HEK293 (cell line): ENCODE results near the gene FOXA2.

ENCODE experiments used
- CTCF ChIA-PET: fragments of 350-600 bp; formaldehyde crosslinking; extraction: SDS; loops from one replicate; lab custom pipeline; 2021; ENCODE audit warnings: antibody characterized with exemption; lab: Yijun Ruan, JAX
- POLR2A ChIA-PET: fragments of 300-600 bp; formaldehyde crosslinking; extraction: SDS; loops from one replicate; lab custom pipeline; 2020; ENCODE audit warnings: antibody characterized with exemption, inconsistent platforms; lab: Yijun Ruan, JAX
- H3K27ac ChIP-seq: fragments of 200-500 bp; sonication (Bioruptor generic); 2 replicates; pipeline ENCODE4 v1.5.1; 2014; ENCODE audit warnings: low read depth, low read length, control low read depth, inconsistent platforms; ENCODE audit errors: extremely low read depth
- H3K36me3 ChIP-seq, 2 experiments: fragments of 200-500 bp in 1 of 2; sonication (Bioruptor generic) in 1 of 2; 1 replicate in 1 of 2; 2 replicates in 1 of 2; pipeline ENCODE4 v1.5.1; 2014 to 2017; ENCODE audit warnings: inconsistent platforms in 2 of 2, low read length in 2 of 2; ENCODE audit not compliant: control insufficient read depth in 2 of 2, insufficient read depth in 1 of 2
- H3K4me1 ChIP-seq: fragments of 200-500 bp; sonication (Bioruptor generic); 2 replicates; pipeline ENCODE4 v1.5.1; 2014; ENCODE audit warnings: mild to moderate bottlenecking, low read length, inconsistent platforms; ENCODE audit not compliant: control insufficient read depth, insufficient read depth
- H3K4me3 ChIP-seq: 2 replicates; pipeline ENCODE4 v1.5.1; 2011; ENCODE audit warnings: low read depth, mild to moderate bottlenecking, control low read depth, low read length, moderate library complexity
- H3K9me3 ChIP-seq: fragments of 200-500 bp; sonication (Bioruptor generic); 2 replicates; pipeline ENCODE4 v1.5.1; 2014; ENCODE audit warnings: low read depth, low read length, inconsistent platforms; ENCODE audit not compliant: control insufficient read depth, insufficient read depth
- SETDB1 ChIP-seq: IDR thresholded peaks from one replicate; pipeline ENCODE4 v1.6.1; 2017; ENCODE audit warnings: mild to moderate bottlenecking, low read length, moderate library complexity, mixed read lengths; ENCODE audit not compliant: insufficient read length
- ZBTB8A ChIP-seq: fragments of 450-650 bp; formaldehyde crosslinking; IDR thresholded peaks from 2 replicates; pipeline ENCODE4 v1.5.1; 2016; ENCODE audit warnings: missing biosample characterization, missing genetic modification characterization
- ZNF354C ChIP-seq: fragments of 450-650 bp; formaldehyde crosslinking; IDR thresholded peaks from 2 replicates; pipeline ENCODE4 v1.5.1; 2016; ENCODE audit warnings: missing biosample characterization, missing genetic modification characterization, low read depth, borderline replicate concordance
- ZNF596 ChIP-seq: fragments of 450-650 bp; IDR thresholded peaks from 2 replicates; pipeline ENCODE4 v1.5.0; 2018; ENCODE audit warnings: missing biosample characterization, mild to moderate bottlenecking, missing genetic modification characterization, moderate library complexity
- ZNF626 ChIP-seq: fragments of 450-650 bp; sonication (Bioruptor Pico); formaldehyde crosslinking; IDR thresholded peaks from 2 replicates; pipeline ENCODE4 v1.5.1; 2018; ENCODE audit warnings: missing biosample characterization, missing genetic modification characterization, inconsistent platforms
- ZNF670 ChIP-seq: fragments of 450-650 bp; formaldehyde crosslinking; IDR thresholded peaks from 2 replicates; pipeline ENCODE4 v1.5.1; 2016; ENCODE audit warnings: missing biosample characterization, missing genetic modification characterization, low read depth
- ZSCAN16 ChIP-seq: fragments of 450-650 bp; formaldehyde crosslinking; IDR thresholded peaks from 2 replicates; pipeline ENCODE4 v1.5.1; 2016; ENCODE audit warnings: missing biosample characterization, missing genetic modification characterization
- ZXDB ChIP-seq: fragments of 450-650 bp; formaldehyde crosslinking; IDR thresholded peaks from 2 replicates; pipeline ENCODE4 v1.5.1; 2016; ENCODE audit warnings: missing biosample characterization, missing genetic modification characterization
- TF ChIP-seq, protein P1 (sequence below): IDR thresholded peaks from 2 replicates; pipeline ENCODE4 v1.6.1; 2011; ENCODE audit warnings: mild to moderate bottlenecking, low read depth, low read length, borderline replicate concordance
- TF ChIP-seq, protein P2 (sequence below): fragments of 450-650 bp; formaldehyde crosslinking; IDR thresholded peaks from 2 replicates; pipeline ENCODE4 v1.5.1; 2016; ENCODE audit warnings: missing biosample characterization, missing genetic modification characterization
- TF ChIP-seq, protein P3 (sequence below): fragments of 450-650 bp; formaldehyde crosslinking; IDR thresholded peaks from 2 replicates; pipeline ENCODE4 v1.5.1; 2016; ENCODE audit warnings: missing biosample characterization, missing genetic modification characterization

FOXA2 gene

DNA sequence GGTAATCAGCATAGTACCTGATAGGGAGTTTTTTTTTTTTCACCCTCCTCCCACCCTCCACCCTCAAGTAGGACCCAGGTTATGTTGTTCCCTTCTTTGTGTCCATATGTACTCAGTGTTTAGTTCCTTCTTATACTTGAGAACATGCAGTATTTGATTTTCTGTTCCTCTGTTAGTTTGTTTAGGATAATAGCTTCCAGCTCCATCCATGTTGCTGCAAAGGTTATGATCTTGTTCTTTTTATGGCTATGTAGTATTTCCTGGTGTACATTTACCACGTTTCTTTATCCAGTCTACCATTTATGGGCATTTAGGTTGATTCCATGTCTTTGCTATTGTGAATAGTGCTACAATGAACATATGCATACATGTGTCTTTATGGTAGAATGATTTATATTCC lies 41.9 kb downstream of the FOXA2 start:
- Histone ChIP-seq H3K9me3 (no peaks in the 10 kb centered on the region), H3K4me1 (no peaks in the 10 kb centered on the region), H3K36me3 (no peaks in the 10 kb centered on the region), H3K27ac (no peak overlapping the region), H3K4me3 (no peak overlapping the region)
- ChIA-PET POLR2A (no interaction called here), CTCF (no interaction called here)
- TF ChIP-seq, protein P1, sequence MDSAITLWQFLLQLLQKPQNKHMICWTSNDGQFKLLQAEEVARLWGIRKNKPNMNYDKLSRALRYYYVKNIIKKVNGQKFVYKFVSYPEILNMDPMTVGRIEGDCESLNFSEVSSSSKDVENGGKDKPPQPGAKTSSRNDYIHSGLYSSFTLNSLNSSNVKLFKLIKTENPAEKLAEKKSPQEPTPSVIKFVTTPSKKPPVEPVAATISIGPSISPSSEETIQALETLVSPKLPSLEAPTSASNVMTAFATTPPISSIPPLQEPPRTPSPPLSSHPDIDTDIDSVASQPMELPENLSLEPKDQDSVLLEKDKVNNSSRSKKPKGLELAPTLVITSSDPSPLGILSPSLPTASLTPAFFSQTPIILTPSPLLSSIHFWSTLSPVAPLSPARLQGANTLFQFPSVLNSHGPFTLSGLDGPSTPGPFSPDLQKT: no peak

DNA sequence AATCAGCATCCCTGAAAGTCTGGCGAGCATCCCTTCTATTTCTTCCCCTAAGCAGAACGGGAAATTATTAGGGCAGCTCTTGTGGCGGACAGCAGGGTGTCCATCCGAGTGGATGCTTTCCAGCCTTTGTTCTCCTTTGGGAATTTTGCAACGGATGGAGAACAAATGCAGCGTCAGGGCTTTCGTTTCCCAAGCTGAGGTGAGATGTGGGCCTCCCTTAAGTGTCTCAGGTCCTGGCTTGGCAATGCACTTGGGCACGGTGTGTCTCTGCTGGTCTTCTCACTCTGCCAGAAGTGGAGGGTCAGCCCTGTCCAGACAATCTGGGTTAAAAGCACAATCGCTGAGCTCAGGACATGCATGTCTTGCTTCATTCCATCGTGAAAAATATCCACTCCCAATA lies 43.5 kb downstream of the FOXA2 start:
- ChIA-PET POLR2A (no interaction called here), CTCF (no interaction called here)
- TF ChIP-seq, protein P2, sequence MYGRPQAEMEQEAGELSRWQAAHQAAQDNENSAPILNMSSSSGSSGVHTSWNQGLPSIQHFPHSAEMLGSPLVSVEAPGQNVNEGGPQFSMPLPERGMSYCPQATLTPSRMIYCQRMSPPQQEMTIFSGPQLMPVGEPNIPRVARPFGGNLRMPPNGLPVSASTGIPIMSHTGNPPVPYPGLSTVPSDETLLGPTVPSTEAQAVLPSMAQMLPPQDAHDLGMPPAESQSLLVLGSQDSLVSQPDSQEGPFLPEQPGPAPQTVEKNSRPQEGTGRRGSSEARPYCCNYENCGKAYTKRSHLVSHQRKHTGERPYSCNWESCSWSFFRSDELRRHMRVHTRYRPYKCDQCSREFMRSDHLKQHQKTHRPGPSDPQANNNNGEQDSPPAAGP: no peak
- no peak for TF ChIP-seq ZNF596 (tag by site-specific recombination)
- TF ChIP-seq SETDB1: no peak
- no peak for TF ChIP-seq ZSCAN16 (tag by site-specific recombination)
- no peak for TF ChIP-seq ZXDB (tag by site-specific recombination)
- TF ChIP-seq, protein P3, sequence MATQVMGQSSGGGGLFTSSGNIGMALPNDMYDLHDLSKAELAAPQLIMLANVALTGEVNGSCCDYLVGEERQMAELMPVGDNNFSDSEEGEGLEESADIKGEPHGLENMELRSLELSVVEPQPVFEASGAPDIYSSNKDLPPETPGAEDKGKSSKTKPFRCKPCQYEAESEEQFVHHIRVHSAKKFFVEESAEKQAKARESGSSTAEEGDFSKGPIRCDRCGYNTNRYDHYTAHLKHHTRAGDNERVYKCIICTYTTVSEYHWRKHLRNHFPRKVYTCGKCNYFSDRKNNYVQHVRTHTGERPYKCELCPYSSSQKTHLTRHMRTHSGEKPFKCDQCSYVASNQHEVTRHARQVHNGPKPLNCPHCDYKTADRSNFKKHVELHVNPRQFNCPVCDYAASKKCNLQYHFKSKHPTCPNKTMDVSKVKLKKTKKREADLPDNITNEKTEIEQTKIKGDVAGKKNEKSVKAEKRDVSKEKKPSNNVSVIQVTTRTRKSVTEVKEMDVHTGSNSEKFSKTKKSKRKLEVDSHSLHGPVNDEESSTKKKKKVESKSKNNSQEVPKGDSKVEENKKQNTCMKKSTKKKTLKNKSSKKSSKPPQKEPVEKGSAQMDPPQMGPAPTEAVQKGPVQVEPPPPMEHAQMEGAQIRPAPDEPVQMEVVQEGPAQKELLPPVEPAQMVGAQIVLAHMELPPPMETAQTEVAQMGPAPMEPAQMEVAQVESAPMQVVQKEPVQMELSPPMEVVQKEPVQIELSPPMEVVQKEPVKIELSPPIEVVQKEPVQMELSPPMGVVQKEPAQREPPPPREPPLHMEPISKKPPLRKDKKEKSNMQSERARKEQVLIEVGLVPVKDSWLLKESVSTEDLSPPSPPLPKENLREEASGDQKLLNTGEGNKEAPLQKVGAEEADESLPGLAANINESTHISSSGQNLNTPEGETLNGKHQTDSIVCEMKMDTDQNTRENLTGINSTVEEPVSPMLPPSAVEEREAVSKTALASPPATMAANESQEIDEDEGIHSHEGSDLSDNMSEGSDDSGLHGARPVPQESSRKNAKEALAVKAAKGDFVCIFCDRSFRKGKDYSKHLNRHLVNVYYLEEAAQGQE (tag by site-specific recombination): no peak
- no peak for TF ChIP-seq ZNF626 (tag by site-specific recombination)
- Histone ChIP-seq H3K36me3 (no peaks in the 10 kb centered on the region), H3K4me1 (no peaks in the 10 kb centered on the region), H3K9me3 (no peaks in the 10 kb centered on the region), H3K4me3 (no peak overlapping the region), H3K27ac (no peak overlapping the region)

DNA sequence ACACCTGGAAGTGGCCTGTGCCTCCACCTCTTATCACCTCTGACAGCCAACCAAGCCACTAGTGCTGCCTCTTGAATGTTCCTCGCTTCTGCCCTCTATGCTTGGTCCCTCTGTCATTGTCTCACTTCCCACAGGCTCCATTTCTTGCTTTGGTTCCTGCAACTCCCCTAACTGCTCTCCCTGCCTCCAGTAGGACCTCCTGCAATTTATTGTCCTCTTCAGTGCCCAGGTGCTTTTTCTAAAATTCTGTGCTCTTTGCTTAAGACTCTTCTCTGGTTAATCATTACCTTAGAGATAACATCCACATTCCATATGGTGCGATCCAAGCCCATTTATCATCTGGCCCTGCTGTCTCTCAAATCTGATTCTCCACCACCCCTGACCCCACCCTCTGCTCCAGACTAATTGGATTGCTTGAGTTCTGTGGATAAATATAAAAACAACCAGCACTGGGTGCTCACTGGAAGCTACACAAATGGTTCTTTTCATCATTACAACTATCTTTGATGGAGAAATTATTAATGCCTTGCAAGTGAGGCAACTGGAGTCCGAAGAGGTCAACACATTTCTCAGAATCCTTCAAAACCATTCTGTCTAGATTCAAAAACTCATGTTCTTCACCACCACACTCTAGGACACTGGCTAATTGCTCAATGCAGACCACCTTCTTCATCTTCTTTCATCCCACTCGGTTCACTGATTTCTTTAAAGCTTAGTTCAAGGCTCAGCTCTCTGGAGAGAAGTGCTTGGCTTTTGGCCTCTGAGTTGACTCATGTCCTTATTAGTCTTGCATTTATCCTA lies 47.2 kb downstream of the FOXA2 start:
- H3K9me3 ChIP-seq: no peaks in the 10 kb centered on the region
- H3K36me3 ChIP-seq: no peaks in the 10 kb centered on the region
- CTCF ChIA-PET: interaction anchor here (0.6 kb wide), 1 partner anchor 203 kb away, joined by 3 read pairs; no protein-coding TSS in a partner anchor
- H3K4me3 ChIP-seq: no peak overlapping the region
- POLR2A ChIA-PET: no interaction called here
- TF ChIP-seq ZNF354C (tag by site-specific recombination) (no peak), ZNF670 (tag by site-specific recombination) (no peak), ZBTB8A (tag by site-specific recombination) (no peak)
- TF ChIP-seq, all 188 proteins: peak for 0
- Histone ChIP-seq H3K27ac (no peak overlapping the region), H3K4me1 (no peaks in the 10 kb centered on the region)
